Measurements from ENCODE around the gene STAG3.
"Not testable (repeated sequence)": the region's sequence is repeated elsewhere in the genome, so short reads cannot be mapped to it uniquely, and the experiment has no call there.

The STAG3 gene

GRCh38 chr7:100173806-100174495 lies 3.8 kb upstream of the STAG3 start:
- no peak for DNase-seq

DNA sequence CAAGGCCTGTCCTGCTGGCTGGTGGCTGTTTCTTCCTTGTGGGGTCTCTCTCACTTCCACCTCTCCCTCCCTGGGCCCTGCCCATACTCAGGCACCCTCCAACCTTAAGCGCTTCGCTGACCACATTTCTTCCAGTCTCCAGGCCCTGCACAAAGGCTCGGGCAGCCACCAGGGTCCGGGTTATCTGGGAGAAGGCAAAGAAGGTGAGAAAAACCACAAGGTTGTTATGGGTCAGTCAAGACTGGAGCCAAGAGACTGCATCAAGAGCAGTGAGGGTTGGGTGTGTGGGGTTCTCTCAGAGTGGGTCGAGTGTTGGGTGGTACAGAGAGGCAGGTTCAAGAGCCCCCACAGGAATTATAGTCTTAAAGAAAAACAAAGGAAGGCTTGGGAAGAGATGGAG lies 3.1 kb upstream of the STAG3 start:
- DNase-seq, result no peak

DNA sequence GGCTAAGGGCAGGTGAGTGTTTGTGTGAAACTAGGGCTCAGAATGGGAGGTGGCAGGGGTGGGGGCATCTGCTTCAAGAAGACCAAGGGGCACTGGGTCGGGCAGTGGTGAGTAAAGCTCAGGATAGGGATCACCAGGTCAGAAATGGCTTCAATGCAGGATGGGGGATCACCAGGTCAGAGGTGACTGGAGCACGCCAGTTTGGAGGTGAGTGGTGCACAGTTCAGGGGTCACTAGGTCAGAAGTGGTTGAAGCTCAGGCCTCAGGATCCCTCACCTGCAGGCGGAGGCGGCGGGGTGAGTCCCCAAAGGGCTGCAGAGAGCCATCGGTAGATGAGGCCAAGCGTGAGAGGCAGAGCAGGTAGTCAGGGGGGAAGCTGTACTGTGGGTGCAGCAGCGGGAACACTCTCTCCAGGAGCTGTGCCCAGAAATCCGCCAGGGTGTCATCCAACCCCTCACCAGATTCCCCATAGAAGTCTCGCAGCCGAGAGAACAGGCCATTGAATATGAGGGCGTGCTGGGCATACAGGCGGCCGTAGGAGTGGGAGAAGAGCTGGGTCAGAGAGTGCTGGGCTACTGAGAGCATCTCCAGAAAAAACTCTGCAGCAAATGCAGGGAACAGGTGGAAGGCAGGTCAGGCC lies 2.3 kb upstream of the STAG3 start:
- DNase-seq, result no peak

DNA sequence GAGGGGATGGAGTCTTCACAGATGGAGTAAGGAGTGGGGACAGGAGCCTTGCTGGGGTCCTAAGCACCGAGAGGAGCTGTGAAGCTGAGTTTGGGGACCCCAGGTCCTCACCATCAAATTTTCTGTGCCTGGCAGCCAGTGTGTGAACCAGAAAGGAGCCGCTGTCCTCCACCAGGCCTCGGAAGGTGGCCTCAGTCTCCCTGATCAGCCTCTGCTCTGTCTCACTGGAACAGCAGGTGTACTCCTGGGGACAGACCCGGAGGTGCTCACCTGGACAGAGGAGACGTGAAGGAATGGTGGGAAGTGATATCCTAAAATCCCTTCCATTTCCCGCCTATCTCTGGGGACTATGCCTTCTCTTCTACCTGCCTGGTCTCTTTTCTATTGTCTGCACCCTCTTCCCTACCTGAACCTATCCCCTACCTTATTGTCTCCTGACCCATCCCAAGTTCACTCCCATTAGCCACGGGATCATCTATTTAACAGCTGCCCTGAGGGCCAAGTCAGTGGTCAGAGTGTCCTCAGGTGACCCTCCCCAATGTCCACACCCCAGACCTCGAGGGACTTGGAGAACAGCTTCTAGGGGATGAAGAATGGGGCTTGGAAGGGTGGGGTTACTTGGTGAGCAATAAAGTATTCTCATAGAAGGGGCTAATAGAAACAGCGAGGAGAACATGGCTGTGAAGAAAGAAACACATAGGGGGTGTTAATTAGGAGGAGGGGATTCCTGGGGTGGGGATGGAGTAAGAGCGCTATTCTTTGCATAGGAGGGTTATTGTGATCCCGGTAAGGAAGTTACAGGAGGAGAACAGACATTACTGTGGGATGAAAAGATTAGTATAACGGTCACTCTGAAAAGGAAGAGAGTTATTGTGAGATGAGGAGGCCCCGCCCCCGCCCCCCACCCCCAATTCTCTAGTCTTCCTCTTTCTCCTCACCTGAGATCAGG lies 1.3 kb upstream of the STAG3 start:
- DNase-seq, result no peak

GRCh38 chr7:100180084-100180483 lies 2.4 kb downstream of the STAG3 start:
- DNase-seq, result not testable (repeated sequence)

DNA sequence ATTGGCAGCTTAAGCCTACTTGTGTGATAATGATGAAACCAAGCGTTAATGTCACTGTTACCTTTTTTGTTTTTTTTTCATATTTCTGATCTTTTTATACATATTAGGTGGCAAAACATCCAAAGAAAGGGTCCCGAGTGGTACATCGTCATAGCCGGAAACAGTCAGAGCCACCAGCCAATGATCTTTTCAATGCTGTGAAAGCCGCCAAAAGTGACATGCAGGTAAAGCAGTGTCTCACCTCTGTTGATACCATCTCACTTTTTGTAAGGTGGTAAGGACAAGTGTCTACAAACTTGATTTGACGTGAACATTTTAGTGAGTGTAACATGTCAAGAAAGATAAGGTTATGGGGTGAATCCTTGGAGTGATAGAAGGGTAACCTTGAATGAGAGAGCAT lies 4.9 kb downstream of the STAG3 start:
- DNase-seq, result not testable (repeated sequence)

- DNase-seq, result not testable (repeated sequence)
Observed at GRCh38 chr7:100183090-100183489, 5.4 kb downstream of the STAG3 start.

- DNase-seq, result no peak
Observed at GRCh38 chr7:100185726-100186125, 8.0 kb downstream of the STAG3 start.

- no peak for DNase-seq
Observed at GRCh38 chr7:100189061-100189460, 11.3 kb downstream of the STAG3 start.

- DNase-seq, result no peak
Observed at GRCh38 chr7:100190048-100190711, 12.5 kb downstream of the STAG3 start.

GRCh38 chr7:100191775-100192174 lies 14.1 kb downstream of the STAG3 start:
- DNase-seq, result no peak

DNA sequence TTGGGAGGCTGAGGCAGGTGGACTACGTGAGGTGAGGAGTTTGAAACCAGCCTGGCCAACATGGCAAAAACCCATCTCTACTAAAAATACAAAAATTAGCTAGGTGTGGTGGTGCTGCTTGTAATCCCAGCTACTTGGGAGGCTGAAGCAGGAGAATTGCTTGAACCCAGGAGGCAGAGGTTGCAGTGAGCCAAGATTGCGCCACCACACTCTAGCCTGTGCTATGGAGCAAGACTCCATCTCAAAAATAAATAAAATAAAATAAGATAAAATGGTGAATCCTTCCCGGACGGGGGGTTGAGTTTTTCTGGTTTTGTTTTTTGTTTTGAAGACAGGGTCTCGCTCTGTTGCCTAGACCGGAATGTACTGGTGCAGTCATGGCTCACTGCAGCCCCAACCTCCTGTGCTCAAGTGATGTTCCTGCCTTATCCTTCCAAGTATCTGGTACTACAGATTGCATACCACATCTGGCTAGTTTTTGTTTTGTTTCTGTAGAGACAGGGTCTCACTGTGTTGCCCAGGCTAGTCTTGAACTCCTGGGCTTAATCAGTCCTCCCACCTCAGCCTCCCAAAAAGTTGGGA lies 14.7 kb downstream of the STAG3 start:
- DNase-seq, result not testable (repeated sequence)

- no peak for DNase-seq
Observed at GRCh38 chr7:100192969-100193368, 15.3 kb downstream of the STAG3 start.

GRCh38 chr7:100195222-100195621 lies 17.5 kb downstream of the STAG3 start:
- DNase-seq, result no peak

DNA sequence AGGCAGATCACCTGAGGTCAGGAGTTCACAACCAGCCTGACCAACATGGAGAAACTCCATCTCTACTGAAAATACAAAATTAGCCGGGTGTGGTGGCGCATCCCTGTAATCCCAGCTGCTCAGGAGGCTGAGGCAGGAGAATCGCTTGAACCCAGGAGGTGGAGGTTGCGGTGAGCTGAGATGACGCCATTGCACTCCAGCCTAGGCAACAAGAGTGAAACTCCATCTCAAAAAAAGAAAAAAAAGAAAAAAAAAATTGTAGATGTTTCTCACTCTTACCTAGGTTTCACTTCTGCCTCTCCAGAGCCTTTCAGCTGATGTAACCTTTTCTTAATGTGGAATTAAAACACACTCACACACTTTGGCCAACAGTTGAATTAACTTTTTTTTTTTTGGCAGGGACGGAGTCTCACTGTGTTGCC lies 18.2 kb downstream of the STAG3 start:
- DNase-seq, result not testable (repeated sequence)

GRCh38 chr7:100198266-100198665 lies 20.5 kb downstream of the STAG3 start:
- DNase-seq, result no peak

- DNase-seq, result no peak
Observed at GRCh38 chr7:100200693-100201092, 23.0 kb downstream of the STAG3 start.

DNA sequence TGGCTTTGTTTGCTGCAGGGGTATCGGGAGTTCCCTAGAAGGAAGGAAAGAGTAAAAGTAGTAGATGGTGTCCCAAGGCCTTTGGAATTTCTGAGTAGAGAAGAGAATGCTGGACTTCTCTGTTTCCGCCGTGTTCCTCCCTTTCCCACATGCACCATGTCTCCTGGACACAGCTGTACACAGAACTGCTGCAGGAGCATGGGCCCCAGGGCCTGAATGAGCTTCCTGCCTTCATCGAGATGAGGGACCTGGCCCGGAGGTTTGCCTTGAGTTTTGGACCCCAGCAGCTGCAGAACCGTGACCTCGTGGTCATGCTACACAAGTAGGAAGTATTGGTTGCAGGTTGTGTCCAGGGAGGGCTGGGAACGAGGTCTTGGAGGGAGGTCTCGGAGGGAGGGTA lies 26.7 kb downstream of the STAG3 start:
- DNase-seq, result no peak

DNA sequence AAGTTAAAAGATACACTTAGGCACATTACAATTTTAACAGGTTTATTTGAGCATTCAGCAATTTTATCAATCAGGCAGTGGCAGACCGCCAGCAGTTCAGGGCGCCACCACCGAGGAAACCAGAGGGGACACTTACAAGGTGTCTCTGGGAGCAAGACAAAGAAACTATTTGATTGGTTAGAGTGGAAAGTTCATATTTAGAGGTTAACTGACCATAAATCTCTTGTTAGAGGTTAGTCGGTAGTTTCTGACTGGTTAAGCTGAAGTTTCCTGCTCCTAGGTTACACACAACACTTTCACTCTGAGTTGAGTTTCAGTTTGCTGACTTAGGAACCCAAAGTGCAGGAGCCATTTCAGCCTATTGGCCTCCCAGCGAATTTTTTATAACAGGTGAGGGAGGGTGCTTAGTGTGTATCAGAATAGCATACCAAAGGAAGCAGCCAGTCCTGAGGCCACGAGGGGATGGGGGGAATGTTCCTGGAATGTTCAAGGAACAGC lies 31.2 kb downstream of the STAG3 start:
- no peak for DNase-seq

GRCh38 chr7:100209493-100209892 lies 31.8 kb downstream of the STAG3 start:
- DNase-seq, result no peak

GRCh38 chr7:100210805-100211204 lies 33.1 kb downstream of the STAG3 start:
- no peak for DNase-seq

DNA sequence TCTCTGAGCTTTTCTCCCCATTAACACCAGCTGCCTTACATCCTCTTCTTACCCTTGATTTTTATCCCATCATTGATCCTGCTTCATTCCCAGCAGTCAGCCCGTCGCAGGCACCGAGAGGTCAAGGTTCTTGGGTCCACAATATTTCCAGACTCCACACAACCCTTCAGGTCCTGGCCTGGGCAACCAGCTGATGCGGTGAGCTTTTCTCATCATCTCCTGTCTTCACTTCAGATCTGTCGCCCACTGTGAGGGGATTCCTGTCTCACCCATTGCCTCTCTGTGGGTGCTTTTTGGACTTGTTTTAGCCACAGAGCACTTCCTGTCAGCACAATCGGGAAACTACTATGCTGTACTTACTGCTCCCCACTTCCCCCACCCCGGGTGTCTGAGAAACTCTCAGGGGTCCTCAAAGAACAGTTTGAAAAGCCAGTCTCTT lies 33.6 kb downstream of the STAG3 start:
- no peak for DNase-seq
